HepG2 (cell line): ENCODE measurements around the gene ZNF771. TPM values are rescaled to one million over a fixed set of nuclear protein-coding genes. Genes with fewer than 3 reads are reported as not detected.

Source experiments
- ARNT2 ChIP-seq: sonication (generic); formaldehyde crosslinking; IDR thresholded peaks from 2 replicates; pipeline ENCODE4 v1.8.0; 2022; ENCODE audit warnings: mild to moderate bottlenecking, low read depth, missing genetic modification reagents, moderate library complexity
- E2F1 ChIP-seq: sonication (generic); formaldehyde crosslinking; IDR thresholded peaks from 2 replicates; pipeline ENCODE4 v1.5.0; 2020; ENCODE audit warnings: missing genetic modification reagents
- EHMT2 ChIP-seq: fragments of 200-600 bp; sonication (generic); IDR thresholded peaks from 2 replicates; pipeline ENCODE4 v1.7.0; 2017; ENCODE audit warnings: antibody characterized with exemption, low read depth, low read length, borderline replicate concordance
- HDAC2 ChIP-seq: sonication (generic); formaldehyde crosslinking; IDR thresholded peaks from 2 replicates; pipeline ENCODE4 v1.4.0; 2020; ENCODE audit warnings: missing genetic modification reagents
- HMG20B ChIP-seq: conservative IDR thresholded peaks from 2 replicates; pipeline ENCODE4 v1.6.1; 2016; ENCODE audit warnings: missing genetic modification reagents, missing compliant biosample characterization
- JUNB ChIP-seq: sonication (generic); formaldehyde crosslinking; IDR thresholded peaks from 2 replicates; pipeline ENCODE4 v1.8.0; 2022; ENCODE audit warnings: missing genetic modification reagents, mild to moderate bottlenecking, borderline replicate concordance
- KDM2A ChIP-seq: sonication (generic); formaldehyde crosslinking; IDR thresholded peaks from 2 replicates; pipeline ENCODE4 v1.4.0; 2020; ENCODE audit warnings: low read depth, missing genetic modification reagents, borderline replicate concordance
- KLF16 ChIP-seq, 2 experiments: sonication (generic) in 1 of 2; formaldehyde crosslinking in 1 of 2; IDR thresholded peaks; 2 replicates each; pipeline versions ENCODE4 v1.6.1 to v1.8.0; 2016 to 2023; ENCODE audit warnings: missing genetic modification reagents in 2 of 2, missing compliant biosample characterization in 1 of 2
- KMT2B ChIP-seq: IDR thresholded peaks from 2 replicates; pipeline ENCODE4 v1.6.1; 2016; ENCODE audit warnings: missing genetic modification reagents, missing compliant biosample characterization
- MTF1 ChIP-seq: sonication (generic); formaldehyde crosslinking; IDR thresholded peaks from 2 replicates; pipeline ENCODE4 v1.5.0; 2020; ENCODE audit warnings: missing genetic modification reagents
- NCOR1 ChIP-seq: fragments of 200-600 bp; sonication (generic); IDR thresholded peaks from 2 replicates; pipeline ENCODE4 v1.7.0; 2017; ENCODE audit warnings: antibody characterized with exemption, low read length, borderline replicate concordance
- NFYB ChIP-seq: sonication (generic); formaldehyde crosslinking; IDR thresholded peaks from 2 replicates; pipeline ENCODE4 v1.4.0; 2020; ENCODE audit warnings: missing genetic modification reagents
- NPAS2 ChIP-seq: sonication (generic); formaldehyde crosslinking; IDR thresholded peaks from 2 replicates; pipeline ENCODE4 v1.8.0; 2022; ENCODE audit warnings: mild to moderate bottlenecking, missing genetic modification reagents, borderline replicate concordance
- PHF20 ChIP-seq: sonication (generic); formaldehyde crosslinking; IDR thresholded peaks from 2 replicates; pipeline ENCODE4 v1.5.0; 2020; ENCODE audit warnings: mild to moderate bottlenecking, missing genetic modification reagents
- RARA ChIP-seq: IDR thresholded peaks from 2 replicates; pipeline ENCODE4 v1.6.1; 2016; ENCODE audit warnings: missing genetic modification reagents, missing compliant biosample characterization
- RXRA ChIP-seq: sonication (generic); formaldehyde crosslinking; IDR thresholded peaks from 2 replicates; pipeline ENCODE4 v1.5.1; 2020; ENCODE audit warnings: missing genetic modification reagents
- SALL1 ChIP-seq: sonication (generic); formaldehyde crosslinking; IDR thresholded peaks from 2 replicates; pipeline ENCODE4 v1.8.0; 2022; ENCODE audit warnings: mild to moderate bottlenecking, missing genetic modification reagents
- STAT5B ChIP-seq: sonication (generic); formaldehyde crosslinking; IDR thresholded peaks from 2 replicates; pipeline ENCODE4 v1.4.0; 2020; ENCODE audit warnings: missing genetic modification reagents
- TCF7 ChIP-seq: sonication (generic); IDR thresholded peaks from 2 replicates; pipeline ENCODE4 v1.6.1; 2016; ENCODE audit warnings: antibody characterized with exemption, low read depth
- ZBTB4 ChIP-seq: sonication (generic); formaldehyde crosslinking; IDR thresholded peaks from 2 replicates; pipeline ENCODE4 v1.4.0; 2020; ENCODE audit warnings: missing genetic modification reagents, mild to moderate bottlenecking, borderline replicate concordance
- ZC3H13 ChIP-seq: sonication (generic); formaldehyde crosslinking; IDR thresholded peaks from 2 replicates; pipeline ENCODE4 v1.8.1; 2023; ENCODE audit warnings: mild to moderate bottlenecking, missing genetic modification reagents, moderate library complexity
- ZFP36L2 ChIP-seq: sonication (generic); formaldehyde crosslinking; IDR thresholded peaks from 2 replicates; pipeline ENCODE4 v1.4.0; 2020; ENCODE audit warnings: missing genetic modification reagents
- ZNF24 ChIP-seq: fragments of 450-650 bp; IDR thresholded peaks from 2 replicates; pipeline ENCODE4 v1.6.1; 2017; ENCODE audit warnings: antibody characterized with exemption, mild to moderate bottlenecking
- ZNF737 ChIP-seq: sonication (generic); formaldehyde crosslinking; IDR thresholded peaks from 2 replicates; pipeline ENCODE4 v1.5.0; 2020; ENCODE audit warnings: missing genetic modification reagents, mild to moderate bottlenecking, borderline replicate concordance
- polyA plus RNA-seq, 8 experiments: library from polyadenylated mRNA; depleted of rRNA in 3 of 8; stranded (reverse) in 7 of 8; unstranded in 1 of 8; fragments of >200 nt; fragmentation: Illumina TruSeq in 4 of 8; extraction: Trizol in 4 of 8; gene quantifications; 2 replicates each; pipeline versions ENCODE4 v1.2.1 to v1.2.3, GENCODE V29; 2011 to 2016; ENCODE audit warnings: low read depth in 4 of 8, missing spikeins in 1 of 8, mixed read lengths in 1 of 8; ENCODE audit not compliant: insufficient read depth in 1 of 8
- total RNA-seq, 5 experiments: library from RNA; depleted of rRNA; stranded (reverse); fragments of >200 nt; fragmentation: Illumina TruSeq; extraction: Trizol; gene quantifications; 2 replicates each; pipeline ENCODE4 v1.2.3, GENCODE V29; 2016; ENCODE audit warnings: low read depth in 1 of 5
- TF ChIP-seq, protein P1 (sequence below): sonication (generic); formaldehyde crosslinking; IDR thresholded peaks from 2 replicates; pipeline ENCODE4 v1.4.0; 2020; ENCODE audit warnings: missing genetic modification reagents; ENCODE audit errors: not compliant biosample characterization
- TF ChIP-seq, protein P2 (sequence below): sonication (generic); formaldehyde crosslinking; IDR thresholded peaks from 2 replicates; pipeline ENCODE4 v1.4.0; 2020; ENCODE audit warnings: mild to moderate bottlenecking, missing genetic modification reagents

The ZNF771 gene
- total and polyA plus RNA-seq, 2 of the 13 experiments (the other 11 are each of a cell fraction or from before 2014, with no cell fraction given), result 5.0 to 11.8 TPM

DNA sequence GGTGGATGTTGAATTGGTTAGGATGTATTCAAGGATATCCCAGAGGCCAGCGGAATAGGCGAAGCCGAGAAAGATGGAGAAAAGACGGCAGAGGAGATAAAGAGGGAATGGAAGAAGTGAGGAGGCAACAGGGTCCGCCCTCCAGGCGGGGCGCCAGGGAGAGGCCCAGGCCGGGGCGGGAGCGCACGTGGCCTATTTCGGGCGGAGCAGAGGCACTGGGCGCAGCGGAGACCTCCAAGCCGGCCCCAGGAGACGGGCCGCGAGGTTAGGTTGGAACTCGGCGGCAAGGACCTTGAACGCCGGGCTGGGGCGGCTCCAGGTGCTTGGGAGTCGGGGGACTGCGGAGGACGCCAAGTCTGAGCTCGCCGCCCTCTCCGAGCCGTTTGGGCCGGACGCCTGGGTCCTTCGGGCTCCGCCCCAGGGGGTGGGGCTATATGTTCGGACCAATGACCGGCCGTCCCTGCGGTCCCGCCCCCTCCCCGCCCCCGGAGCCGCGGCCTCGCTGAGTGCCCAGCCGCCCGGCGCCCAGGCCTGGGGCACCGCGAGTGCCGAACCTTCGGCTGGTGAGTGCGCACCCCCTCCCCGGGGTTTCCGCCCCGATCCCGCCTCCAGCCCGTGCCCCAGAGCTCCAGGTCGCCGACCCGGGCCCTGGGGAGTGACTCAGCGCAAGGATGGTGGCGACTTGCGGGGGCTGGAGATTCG is at the start of gene ZNF771 (continued):
- peak; percentile 75 for TF ChIP-seq KMT2B (CRISPR knock-in tag)
- no peak for TF ChIP-seq ZFP36L2
- TF ChIP-seq ZNF24, result no peak
- peak; percentile 79 for TF ChIP-seq HDAC2 (CRISPR knock-in tag)
- TF ChIP-seq RARA, result peak; percentile 19; the same call in 1 of the 2 replicates
- TF ChIP-seq ZNF737 (CRISPR knock-in tag), result no peak
- TF ChIP-seq, protein P1, sequence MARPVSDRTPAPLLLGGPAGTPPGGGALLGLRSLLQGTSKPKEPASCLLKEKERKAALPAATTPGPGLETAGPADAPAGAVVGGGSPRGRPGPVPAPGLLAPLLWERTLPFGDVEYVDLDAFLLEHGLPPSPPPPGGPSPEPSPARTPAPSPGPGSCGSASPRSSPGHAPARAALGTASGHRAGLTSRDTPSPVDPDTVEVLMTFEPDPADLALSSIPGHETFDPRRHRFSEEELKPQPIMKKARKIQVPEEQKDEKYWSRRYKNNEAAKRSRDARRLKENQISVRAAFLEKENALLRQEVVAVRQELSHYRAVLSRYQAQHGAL, result no peak
- TF ChIP-seq NFYB, result peak; percentile 80
- peak in 1 of 2 experiments; percentile 95; a peak in 2 of 4 replicates for TF ChIP-seq KLF16 (CRISPR knock-in tag; IDR thresholded peaks at IDR 0.05)
- peak; percentile 75 for TF ChIP-seq PHF20 (CRISPR knock-in tag)
- TF ChIP-seq, protein P2, sequence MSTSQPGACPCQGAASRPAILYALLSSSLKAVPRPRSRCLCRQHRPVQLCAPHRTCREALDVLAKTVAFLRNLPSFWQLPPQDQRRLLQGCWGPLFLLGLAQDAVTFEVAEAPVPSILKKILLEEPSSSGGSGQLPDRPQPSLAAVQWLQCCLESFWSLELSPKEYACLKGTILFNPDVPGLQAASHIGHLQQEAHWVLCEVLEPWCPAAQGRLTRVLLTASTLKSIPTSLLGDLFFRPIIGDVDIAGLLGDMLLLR (CRISPR knock-in tag), result peak; percentile 90
- no peak for TF ChIP-seq TCF7
- no peak for TF ChIP-seq EHMT2
- TF ChIP-seq NPAS2, result no peak
- peak; percentile 97 for TF ChIP-seq KDM2A (CRISPR knock-in tag)
- peak; percentile 44; the same call in 1 of the 2 replicates for TF ChIP-seq NCOR1
- no peak for TF ChIP-seq STAT5B (CRISPR knock-in tag)
- peak; percentile 82; the same call in 1 of the 2 replicates for TF ChIP-seq SALL1 (CRISPR knock-in tag)
- no peak for TF ChIP-seq JUNB
- TF ChIP-seq MTF1 (CRISPR knock-in tag), result no peak
- peak; percentile 53; the same call in 1 of the 2 replicates for TF ChIP-seq ARNT2 (CRISPR knock-in tag)
- peak; percentile 70; the same call in 1 of the 2 replicates for TF ChIP-seq RXRA (CRISPR knock-in tag)
- no peak for TF ChIP-seq HMG20B
- TF ChIP-seq ZBTB4 (CRISPR knock-in tag), result peak; percentile 95; the same call in 1 of the 2 replicates
- peak; percentile 87; the same call in 1 of the 2 replicates for TF ChIP-seq ZC3H13 (CRISPR knock-in tag)
- TF ChIP-seq E2F1, result peak; percentile 56; the same call in 1 of the 2 replicates
